Heart left ventricle (tissue), 16 donors: ENCODE results near the gene TMEM203. TPM values are rescaled to one million over a fixed set of nuclear protein-coding genes. Genes with fewer than 3 reads are reported as not detected.

Source experiments
- ATAC-seq, 4 donors: fragments of 200-7000 bp; cut with Tn5 transposase; one replicate each; pipeline ENCODE4 v1.9.1; 2020 to 2022; ENCODE audit warnings: moderate library complexity in 4 of 4, mild to moderate bottlenecking in 3 of 4, moderate number of reproducible peaks in 1 of 4
- DNase-seq, 5 donors: peaks; one replicate each; pipeline ENCODE4 v3.0.0-alpha.2; 2020
- H3K27ac ChIP-seq, 12 donors: fragments of 200-600 bp; sonication (generic) in 4 of 12; one replicate each; pipeline versions ENCODE4 v1.5.0 to v1.8.0; 2016 to 2022; ENCODE audit warnings: mild to moderate bottlenecking in 2 of 12
- H3K27me3 ChIP-seq, 9 donors: fragments of 200-600 bp; sonication (generic) in 2 of 9; one replicate each; pipeline versions ENCODE4 v1.5.1 to v1.8.0; 2016 to 2022; ENCODE audit warnings: mild to moderate bottlenecking in 3 of 9
- H3K36me3 ChIP-seq, 9 donors: fragments of 200-600 bp; sonication (generic) in 2 of 9; one replicate each; pipeline versions ENCODE4 v1.5.0 to v1.8.0; 2018 to 2022; ENCODE audit warnings: mild to moderate bottlenecking in 2 of 9
- H3K4me1 ChIP-seq, 12 donors: fragments of 200-600 bp; sonication (generic) in 4 of 12; one replicate each; pipeline versions ENCODE4 v1.5.0 to v1.8.0; 2016 to 2022; ENCODE audit warnings: mild to moderate bottlenecking in 3 of 12
- H3K4me3 ChIP-seq, 12 donors: fragments of 200-600 bp; sonication (generic) in 4 of 12; one replicate each; pipeline versions ENCODE4 v1.5.0 to v1.8.0; 2017 to 2022; ENCODE audit warnings: mild to moderate bottlenecking in 9 of 12, moderate library complexity in 4 of 12
- H3K9me3 ChIP-seq, 12 donors: fragments of 200-600 bp; sonication (generic) in 4 of 12; one replicate each; pipeline versions ENCODE4 v1.5.0 to v1.8.0; 2016 to 2022; ENCODE audit warnings: mild to moderate bottlenecking in 1 of 12
- CTCF ChIP-seq, 12 donors: fragments of 200-600 bp; sonication (generic) in 4 of 12; IDR thresholded peaks; one replicate each; pipeline versions ENCODE4 v1.5.0 to v1.8.0; 2018 to 2022; ENCODE audit warnings: antibody characterized with exemption in 12 of 12, mild to moderate bottlenecking in 5 of 12
- POLR2A ChIP-seq, 2 donors: fragments of 450-650 bp; IDR thresholded peaks; one replicate each; pipeline ENCODE4 v1.6.1; 2017; ENCODE audit warnings: antibody characterized with exemption in 2 of 2, mild to moderate bottlenecking in 2 of 2, moderate library complexity in 2 of 2
- WGBS, 4 donors: extraction: QIAGEN DNeasy Blood & Tissue Kit in 2 of 4; methylation state at CpG; one replicate each; pipeline versions ENCODE4 v1.1.5 to v1.1.7; 2013 to 2018; 5-methylcytosine and 5-hydroxymethylcytosine counted together
- intact Hi-C, 10 donors: fragments of 100-400 bp; cut with DNase I; formaldehyde crosslinking; loops; one replicate each; pipeline versions ENCODE4 v1.11.1 to v1.14.2; 2022
- polyA plus RNA-seq, 2 donors: library from polyadenylated mRNA; stranded (reverse); fragments of 200-250 nt; gene quantifications; one replicate each; pipeline ENCODE4 v1.2.3, GENCODE V29; 2013
- total RNA-seq, 9 donors: library from RNA; depleted of rRNA in 2 of 9; stranded (reverse); fragments of >200 nt in 2 of 9; fragmentation: NEBNext Ultra II Directional in 3 of 9; extraction: Animal tissue kit (Norgen Biotek cat#: 25700) in 3 of 9; gene quantifications; one replicate each; pipeline versions ENCODE4 v1.1.0 to v1.2.4, GENCODE V29; 2016 to 2023
- donor health status: ischemic (EF 13 %, LVEDD 7.1; RV severe dilation, severe dysfunction).
- donor health status: healthy with polysubstance abuse.
- donor health status: DM: no; HTN: yes; CAD: no.
- donor health status: DM: no; HTN: no; CAD: no.
- donor health status: ischemic (EF 25% LVEDD 6.9; RV normal size, moderate dysfunction).
- donor health status: ischemic (EF 25% LVEDD 5.7; RV mildly dilated, moderate dysfunction).
- donor health status: healthy.
- donor health status: DM: yes; HTN: yes; CAD: no.
- donor health status: ischemic (EF 35%, LVEDD 5.7; RV mildly dilated, moderate dysfunction).
- donor health status: nonischemic (EF 11% LVEDD 7.7; RV severe dilation, severe dysfunction).
- donor health status: DM: yes; HTN: yes; CAD: no.
- donor health status: PGD.
- donor health status: ischemic (EF 29% LVEDD 5.4; RV normal size, mild dysfunction).
- donor health status: nonischemic (EF 23%, LVEDD 6.1; RV moderate dilation, normal function).

The TMEM203 gene
- total and polyA plus RNA-seq, 11 donors: 30.8 to 52.0 (median 42.1) TPM

- no peak for ATAC-seq
- no peak for TF ChIP-seq CTCF (IDR thresholded peaks at IDR 0.05)
- no peak for TF ChIP-seq POLR2A (IDR thresholded peaks at IDR 0.05)
Measured at GRCh38 chr9:137229903-137230704, 24.7 kb upstream of the TMEM203 start.

GRCh38 chr9:137228968-137229896, 23.8 kb upstream of the TMEM203 start:
- Histone ChIP-seq H3K9me3 (no peaks in the 10 kb centered on the region), H3K36me3 (no peaks in the 10 kb centered on the region), H3K27ac (no peak overlapping the region), H3K4me3 (no peak overlapping the region), H3K27me3 (peaks cover 8 to 50% (median 35%) of the 10 kb centered on the region in 9 donors), H3K4me1 (peaks cover 0 to 8% (median under 1%) of the 10 kb centered on the region in 12 donors)
- ATAC-seq (no peak), DNase-seq (no peak)
- 41 to 71% (median 64%) methylated on average over 11 to 27 of the region's 27 CpGs for WGBS, 4 donors
- TF ChIP-seq CTCF (IDR thresholded peaks at IDR 0.05): no peak
- no peak for TF ChIP-seq POLR2A (IDR thresholded peaks at IDR 0.05)
- intact Hi-C loops: loop anchor here in 7 of 10 donors (2.0 to 10.0 kb wide), 7 partner anchors 37 to 444 kb away; partner anchors contain the start of genes ANAPC2 (in 4 of the 7) and SSNA1 (in 4 of the 7)

More at GRCh38 chr9:137229903-137230704, 24.7 kb upstream of the TMEM203 start:
- WGBS, 4 donors: 56 to 68% (median 64%) methylated on average over 22 to 31 of the region's 31 CpGs
- Histone ChIP-seq H3K4me1 (peaks cover 0 to 5% (median 0%) of the 10 kb centered on the region in 12 donors), H3K36me3 (no peaks in the 10 kb centered on the region), H3K9me3 (no peaks in the 10 kb centered on the region), H3K27ac (no peak overlapping the region), H3K4me3 (no peak overlapping the region), H3K27me3 (peaks cover 8 to 54% (median 38%) of the 10 kb centered on the region in 9 donors)
- DNase-seq: no peak
- intact Hi-C loops: loop anchor here in 7 of 10 donors (2.0 to 10.0 kb wide), 7 partner anchors 38 to 445 kb away; partner anchors contain the start of genes ANAPC2 (in 4 of the 7) and SSNA1 (in 4 of the 7)

GRCh38 chr9:137228506-137228967, 23.1 kb upstream of the TMEM203 start:
- Histone ChIP-seq H3K4me1 (peaks cover 0 to 14% (median 6%) of the 10 kb centered on the region in 12 donors), H3K27ac (no peak overlapping the region), H3K4me3 (no peak overlapping the region), H3K36me3 (no peaks in the 10 kb centered on the region), H3K27me3 (peaks cover 8 to 50% (median 32%) of the 10 kb centered on the region in 9 donors), H3K9me3 (no peaks in the 10 kb centered on the region)
- DNase-seq (no peak), ATAC-seq (no peak)
- intact Hi-C loops: loop anchor here in 7 of 10 donors (2.0 to 10.0 kb wide), 7 partner anchors 36 to 444 kb away; partner anchors contain the start of genes ANAPC2 (in 4 of the 7) and SSNA1 (in 4 of the 7)
- TF ChIP-seq POLR2A (IDR thresholded peaks at IDR 0.05): no peak
- TF ChIP-seq CTCF (IDR thresholded peaks at IDR 0.05): no peak
- 56 to 100% (median 68%) methylated on average over 1 to 29 of the region's 29 CpGs for WGBS, 4 donors
